ENCODE measurements around the gene GRK5.

DNA sequence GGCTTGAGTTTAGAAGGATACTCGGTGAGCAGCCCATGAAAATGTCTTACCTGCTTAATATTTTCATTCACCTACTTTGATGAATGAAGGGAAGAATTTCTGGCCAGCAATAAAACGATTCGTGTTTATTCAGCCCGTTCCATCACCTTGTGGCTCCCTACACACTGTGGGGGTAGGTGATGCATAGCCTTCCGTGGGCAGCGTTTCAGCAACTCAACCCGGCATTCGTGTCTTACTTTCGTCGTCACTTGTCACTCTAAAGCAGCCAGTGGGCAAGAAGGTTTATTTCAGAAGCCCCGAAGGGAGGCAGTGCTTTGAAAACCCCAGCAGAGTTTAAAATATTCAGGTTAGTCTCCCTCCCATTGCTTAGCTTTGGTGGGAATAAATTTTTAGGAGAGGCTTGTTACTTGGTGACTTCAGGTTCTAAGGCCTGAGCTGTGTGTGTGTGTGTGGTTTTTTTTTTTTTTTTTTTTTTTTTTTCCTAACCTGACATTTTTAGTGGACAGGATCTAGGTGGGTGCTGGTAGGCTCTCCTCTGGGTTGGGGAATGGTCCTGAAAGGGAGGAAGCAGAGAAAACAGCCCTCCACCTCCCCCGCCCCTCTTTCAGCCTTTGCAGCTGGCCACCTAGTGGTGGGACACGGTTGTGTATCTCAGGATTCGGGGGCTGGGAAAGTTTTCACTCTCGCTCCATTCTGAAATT is 1.8 kb downstream of the GRK5 start:
- TF ChIP-seq, protein P1, sequence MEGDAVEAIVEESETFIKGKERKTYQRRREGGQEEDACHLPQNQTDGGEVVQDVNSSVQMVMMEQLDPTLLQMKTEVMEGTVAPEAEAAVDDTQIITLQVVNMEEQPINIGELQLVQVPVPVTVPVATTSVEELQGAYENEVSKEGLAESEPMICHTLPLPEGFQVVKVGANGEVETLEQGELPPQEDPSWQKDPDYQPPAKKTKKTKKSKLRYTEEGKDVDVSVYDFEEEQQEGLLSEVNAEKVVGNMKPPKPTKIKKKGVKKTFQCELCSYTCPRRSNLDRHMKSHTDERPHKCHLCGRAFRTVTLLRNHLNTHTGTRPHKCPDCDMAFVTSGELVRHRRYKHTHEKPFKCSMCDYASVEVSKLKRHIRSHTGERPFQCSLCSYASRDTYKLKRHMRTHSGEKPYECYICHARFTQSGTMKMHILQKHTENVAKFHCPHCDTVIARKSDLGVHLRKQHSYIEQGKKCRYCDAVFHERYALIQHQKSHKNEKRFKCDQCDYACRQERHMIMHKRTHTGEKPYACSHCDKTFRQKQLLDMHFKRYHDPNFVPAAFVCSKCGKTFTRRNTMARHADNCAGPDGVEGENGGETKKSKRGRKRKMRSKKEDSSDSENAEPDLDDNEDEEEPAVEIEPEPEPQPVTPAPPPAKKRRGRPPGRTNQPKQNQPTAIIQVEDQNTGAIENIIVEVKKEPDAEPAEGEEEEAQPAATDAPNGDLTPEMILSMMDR (IDR thresholded peaks at IDR 0.05 in 4 of 5, conservative IDR thresholded peaks at IDR 0.05 in 1 of 5), result peak; percentile 67 to 79 (median 74)
- TF ChIP-seq POLR2A (IDR thresholded peaks at IDR 0.05), result no peak
